ENCODE results near the gene ATP9A. TPM values are rescaled to one million over a fixed set of nuclear protein-coding genes. Genes with fewer than 3 reads are reported as not detected.
A peak's percentile ranks its signal among the peaks of the same experiment; 100 is the strongest.

ATP9A gene
- total and polyA plus RNA-seq, 2 of the 8 experiments (the other 6 are each of a cell fraction or from before 2014, with no cell fraction given), result 5.0 to 6.4 TPM

- 89% methylated on average over 9 of the region's 11 CpGs; no CpG with 5 or more reads in 1 of the 2 experiments for WGBS, 2 experiments (ENCODE audit: extremely low coverage in 1 of 2, insufficient coverage in 1 of 2, insufficient read length in 1 of 2, insufficient replicate concordance in 2 of 2, low coverage in 1 of 2, low lambda C conversion rate in 2 of 2, missing lambda C conversion rate in 1 of 2)
- Histone ChIP-seq H3K56ac (replicated peaks; ENCODE audit: insufficient read length, low read depth, low read length) (no peak overlapping the region), H4K91ac (replicated peaks; ENCODE audit: insufficient read length, low read length) (no peak overlapping the region), H2AFZ (ENCODE audit: low read length) (no peak overlapping the region), H3K18ac (ENCODE audit: extremely low read depth, low read length) (no peak overlapping the region), H3K9ac (replicated peaks in 1 of 4; ENCODE audit: extremely low read depth in 1 of 4, low read depth in 3 of 4, low read length in 3 of 4) (no peak overlapping the region), H3K36me3 (ENCODE audit: control insufficient read depth in 2 of 4, insufficient read depth in 4 of 4, low read length in 3 of 4) (no peaks in the 10 kb centered on the region), H2BK5ac (ENCODE audit: low read depth, low read length) (no peak overlapping the region), H4K5ac (ENCODE audit: insufficient read length, low read depth, low read length) (no peak overlapping the region), H3K27me3 (replicated peaks in 1 of 4; ENCODE audit: control insufficient read depth in 3 of 4, extremely low read depth in 1 of 4, insufficient read depth in 3 of 4, low read length in 3 of 4) (no peaks in the 10 kb centered on the region), H3K23me2 (ENCODE audit: low read depth, low read length) (no peaks in the 10 kb centered on the region), H2BK120ac (replicated peaks; ENCODE audit: low read depth, low read length) (no peak overlapping the region), H3K14ac (ENCODE audit: insufficient read length) (no peak overlapping the region), H4K8ac (ENCODE audit: extremely low read depth, insufficient read depth, low read length) (no peak overlapping the region), H3K79me1 (ENCODE audit: low read depth, low read length) (no peaks in the 10 kb centered on the region; the same call in 1 of the 2 replicates), H2BK20ac (ENCODE audit: low read length) (no peak overlapping the region), H3K4me3 (ENCODE audit: extremely low read depth in 1 of 4, insufficient read depth in 2 of 4, low read depth in 3 of 4, low read length in 4 of 4) (no peak overlapping the region), H2BK12ac (ENCODE audit: low read depth, low read length) (no peak overlapping the region), H3K4me1 (replicated peaks in 1 of 4; ENCODE audit: control insufficient read depth in 3 of 4, insufficient read depth in 4 of 4, low read length in 3 of 4) (0 out of 7 replicates have a peak, but pooled peaks cover 0 to 9% (median 0%) of the 10 kb centered on the region in 4 experiments), H3K27ac (ENCODE audit: low read depth, low read length) (no peak overlapping the region), H2AK5ac (ENCODE audit: low read depth, low read length) (peak overlapping the region; percentile 53; the same call in 1 of the 2 replicates), H3K79me2 (ENCODE audit: control insufficient read depth in 1 of 2, insufficient read depth in 2 of 2, low read length in 2 of 2) (no peaks in the 10 kb centered on the region), H3K4me2 (ENCODE audit: insufficient read depth in 1 of 2, low read depth in 2 of 2, low read length in 2 of 2) (no peak overlapping the region), H3K4ac (replicated peaks; ENCODE audit: insufficient read length, low read depth, low read length) (no peak overlapping the region), H3K9me3 (ENCODE audit: insufficient read depth in 2 of 2, low read depth in 1 of 2, low read length in 1 of 2) (no peaks in the 10 kb centered on the region), H4K20me1 (replicated peaks in 1 of 2; ENCODE audit: control insufficient read depth in 1 of 2, insufficient read depth in 2 of 2, low read length in 2 of 2) (no peaks in the 10 kb centered on the region), H3K23ac (ENCODE audit: insufficient read length) (no peak overlapping the region), H2BK15ac (ENCODE audit: low read length) (peak overlapping the region; percentile 88; the same call in 1 of the 2 replicates)
- ChIA-PET POLR2A (ENCODE audit: partially characterized antibody) (no interaction called here), CTCF (ENCODE audit: partially characterized antibody) (interaction anchor here (0.6 to 1.1 kb wide), 5 partner anchors 10 to 302 kb away, joined by 3 to 4 read pairs (median 4); no protein-coding TSS in a partner anchor)
- FAIRE-seq, result no peak
- DNase-seq (ENCODE audit: low read depth in 1 of 2, low spot score in 2 of 2), result no peak
- TF ChIP-seq EGR1 (IDR thresholded peaks at IDR 0.05; ENCODE audit: borderline replicate concordance, low read depth, low read length) (no peak), MAFK (IDR thresholded peaks at IDR 0.05; ENCODE audit: low read depth, low read length) (no peak), CTCF (IDR thresholded peaks at IDR 0.05; ENCODE audit: control extremely low read depth in 1 of 3, insufficient read depth in 1 of 3, low read depth in 1 of 3, low read length in 3 of 3) (no peak), SIRT6 (IDR thresholded peaks at IDR 0.05; ENCODE audit: low read length) (no peak), TEAD4 (IDR thresholded peaks at IDR 0.05; ENCODE audit: low read depth, low read length) (no peak), ASH2L (IDR thresholded peaks at IDR 0.05; ENCODE audit: low read length) (no peak), SP1 (IDR thresholded peaks at IDR 0.05; ENCODE audit: low read depth, low read length) (no peak), JUND (IDR thresholded peaks at IDR 0.05; ENCODE audit: low read length) (no peak), E2F6 (IDR thresholded peaks at IDR 0.05) (no peak), TBP (IDR thresholded peaks at IDR 0.05; ENCODE audit: low read depth, low read length) (no peak)
Observed at GRCh38 chr20:51735728-51736600, 32.2 kb downstream of the ATP9A start.

Measured in H1 (cell line).